ENCODE results near the gene DLG1.

The DLG1 gene

GRCh38 chr3:197317250-197317963 is 19.0 kb upstream of the DLG1 start:
- peak; percentile 93 for DNase-seq

DNA sequence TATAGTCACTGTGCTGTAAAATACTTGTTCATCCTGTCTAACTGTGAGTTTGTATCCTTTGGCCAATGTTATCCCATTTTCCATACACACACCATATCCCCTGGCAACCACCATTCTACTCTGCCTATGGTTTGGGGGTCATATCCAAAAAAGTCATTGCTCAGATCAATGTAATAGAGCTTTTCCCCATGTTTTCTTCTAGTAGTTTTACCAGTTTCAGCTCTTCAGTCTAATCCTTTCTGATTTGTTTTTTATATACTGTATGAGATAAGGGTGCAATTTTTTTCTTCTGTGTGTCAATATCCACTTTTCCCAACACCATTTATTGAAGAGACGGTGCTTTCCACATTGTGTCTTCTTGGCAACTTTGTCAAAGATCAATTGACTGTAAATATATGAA is 14.0 kb upstream of the DLG1 start:
- no peak for DNase-seq

DNA sequence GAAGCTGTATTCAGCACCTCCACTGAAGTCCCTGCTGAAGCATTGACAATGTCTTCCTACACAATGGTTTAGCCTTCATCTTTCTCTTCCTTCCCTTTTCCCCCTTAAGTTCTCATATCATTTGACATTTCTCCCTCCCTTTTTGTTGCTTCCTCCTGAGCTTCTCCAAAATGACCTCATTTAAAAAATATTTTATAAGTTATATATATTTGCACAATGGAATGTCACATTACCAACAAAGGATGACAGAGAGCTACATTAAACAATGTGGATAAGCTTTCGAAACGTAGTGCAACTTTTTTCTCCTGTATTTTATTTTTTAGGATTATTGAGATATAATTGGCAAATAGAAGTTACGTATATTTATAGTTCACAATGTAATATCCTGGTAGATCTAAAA is 13.2 kb upstream of the DLG1 start:
- DNase-seq = peak; percentile 62

- peak; percentile 94 for DNase-seq
Measured at GRCh38 chr3:197309528-197310361, 11.3 kb upstream of the DLG1 start.

- peak; percentile 47 for DNase-seq
Measured at GRCh38 chr3:197308591-197308990, 10.2 kb upstream of the DLG1 start.

DNA sequence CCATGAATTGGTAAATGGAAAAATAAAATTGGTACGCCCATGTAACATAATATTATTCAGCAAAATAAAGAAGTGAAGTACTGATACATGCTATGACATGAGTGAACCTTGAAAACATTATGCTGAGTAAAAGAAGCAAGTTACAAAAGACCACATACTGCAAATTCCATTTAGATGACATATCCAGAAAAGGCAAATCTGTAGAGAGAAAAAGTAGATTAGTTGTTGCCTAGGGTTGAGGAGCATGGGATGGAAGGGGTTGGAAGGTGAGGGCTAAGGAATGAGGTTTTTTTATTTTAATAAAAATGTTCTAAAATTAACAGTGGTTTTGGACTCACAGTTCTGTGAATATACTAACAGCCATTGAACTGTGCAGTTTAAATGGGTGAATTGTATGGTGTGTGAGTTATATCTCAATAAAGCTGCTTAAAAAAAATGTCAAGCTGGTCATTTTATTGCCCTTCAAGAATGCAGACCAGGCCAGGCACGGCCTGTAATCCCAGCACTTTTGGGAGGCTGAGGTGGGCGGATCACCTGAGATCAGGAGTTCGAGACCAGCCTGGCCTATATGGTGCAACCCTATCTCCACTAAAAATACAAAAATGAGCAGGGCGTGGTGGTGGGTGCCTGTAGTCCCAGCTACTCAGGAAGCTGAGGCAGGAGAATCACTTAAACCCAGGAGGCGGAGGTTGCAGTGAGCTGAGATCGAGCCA is 8.1 kb upstream of the DLG1 start:
- peak; percentile 92 for DNase-seq

GRCh38 chr3:197305854-197306253 is 7.4 kb upstream of the DLG1 start:
- DNase-seq = peak; percentile 86

- no peak for DNase-seq
Measured at GRCh38 chr3:197303452-197303851, 5.0 kb upstream of the DLG1 start.

DNA sequence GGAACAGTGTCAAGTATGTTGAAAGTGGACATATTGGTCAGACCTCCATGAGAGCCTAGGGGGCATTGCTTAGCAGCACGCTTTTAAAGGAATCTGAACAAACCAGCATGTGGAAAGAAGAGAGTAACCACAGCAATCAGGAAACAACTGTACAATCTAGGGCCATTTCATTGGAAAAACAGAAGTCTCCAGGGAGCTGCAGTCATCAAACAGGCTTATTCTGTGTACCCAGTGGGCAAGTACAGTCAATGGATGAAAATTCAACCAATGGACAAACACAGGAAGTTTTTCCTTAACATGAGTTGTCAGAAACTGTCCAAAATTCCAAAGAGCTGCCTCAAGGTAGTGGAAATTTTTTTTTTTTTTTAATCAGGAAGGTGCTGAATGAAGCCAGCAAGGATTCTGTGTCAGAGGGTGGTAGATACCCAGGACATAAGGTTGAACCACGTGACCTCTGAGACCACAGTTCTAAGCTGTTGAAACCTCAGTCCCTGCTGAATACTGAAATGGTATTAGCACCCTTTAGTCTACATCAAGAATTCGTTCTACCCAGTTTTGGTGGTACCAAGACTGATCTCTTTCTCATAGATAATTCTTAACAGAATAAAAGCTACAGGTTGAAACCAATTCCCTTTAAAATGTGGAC is 4.4 kb upstream of the DLG1 start:
- peak; percentile 58 for DNase-seq

DNA sequence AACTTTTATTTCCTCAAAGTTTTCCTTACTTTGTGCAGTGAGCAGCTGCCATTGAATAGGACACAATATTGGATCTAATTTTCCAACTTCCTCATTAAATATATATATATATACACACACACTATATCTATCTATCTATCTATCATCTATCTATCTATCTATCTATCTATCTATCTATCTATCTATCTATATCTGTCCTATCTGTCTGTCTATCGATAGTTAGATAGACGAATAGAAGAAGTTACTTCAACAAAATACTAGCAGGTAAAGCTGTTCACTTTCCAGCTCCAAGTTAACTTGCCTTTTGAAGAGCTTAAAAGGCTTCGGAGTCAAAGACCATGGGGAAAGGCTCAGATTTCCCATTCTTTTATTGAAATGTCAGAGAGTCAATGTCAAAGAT is 3.6 kb upstream of the DLG1 start:
- no peak for DNase-seq

- DNase-seq = no peak
Measured at GRCh38 chr3:197300361-197300760, 1.9 kb upstream of the DLG1 start.

DNA sequence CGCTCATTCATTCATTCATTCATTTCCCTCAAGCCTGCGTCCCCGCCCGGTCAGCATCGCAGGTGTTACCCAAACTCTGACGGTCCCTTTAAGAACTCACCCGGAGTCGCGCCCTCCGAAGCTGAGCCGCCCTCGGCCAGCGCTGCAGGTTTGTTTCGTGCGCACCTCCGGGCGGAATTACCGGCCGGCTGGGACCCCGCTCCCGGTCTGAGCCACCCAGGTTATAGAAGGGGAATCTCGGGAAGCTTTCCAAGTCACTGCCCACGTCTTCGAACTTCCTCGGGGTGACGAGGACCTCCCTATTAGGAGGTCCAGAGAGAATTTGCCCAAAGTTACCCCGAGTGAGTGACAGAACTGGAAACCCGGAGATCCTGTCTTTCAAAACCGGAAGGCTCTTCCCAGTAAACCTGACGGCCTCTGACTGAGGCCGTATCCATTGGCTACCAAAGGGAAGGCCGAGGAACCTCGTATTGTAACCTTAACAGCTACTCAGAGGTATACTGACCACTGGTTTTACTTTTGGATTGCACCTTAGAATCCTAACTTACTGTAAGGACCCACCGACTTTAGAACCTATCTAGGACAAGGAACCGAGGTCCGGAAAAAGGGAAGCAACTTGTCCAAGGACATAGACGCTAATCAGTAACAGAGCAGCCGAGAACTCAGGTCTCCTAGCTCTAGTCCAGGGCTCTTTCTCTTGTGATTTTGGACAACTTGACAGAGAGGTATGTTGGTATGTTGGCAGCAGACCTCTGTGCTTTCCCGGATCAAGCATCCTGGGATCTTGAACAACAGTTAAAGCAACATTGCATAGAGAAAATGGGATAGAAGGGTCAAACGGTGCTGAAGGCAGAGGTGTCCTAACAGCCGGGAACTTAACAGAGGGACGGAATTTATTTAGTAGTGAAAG is 788 bp upstream of the DLG1 start:
- DNase-seq = no peak

GRCh38 chr3:197297476-197298340 is 704 bp downstream of the DLG1 start:
- DNase-seq = peak; percentile 93

GRCh38 chr3:197297002-197297401 is 1.4 kb downstream of the DLG1 start:
- DNase-seq = no peak

- DNase-seq = no peak
Measured at GRCh38 chr3:197296545-197296944, 1.9 kb downstream of the DLG1 start.

DNA sequence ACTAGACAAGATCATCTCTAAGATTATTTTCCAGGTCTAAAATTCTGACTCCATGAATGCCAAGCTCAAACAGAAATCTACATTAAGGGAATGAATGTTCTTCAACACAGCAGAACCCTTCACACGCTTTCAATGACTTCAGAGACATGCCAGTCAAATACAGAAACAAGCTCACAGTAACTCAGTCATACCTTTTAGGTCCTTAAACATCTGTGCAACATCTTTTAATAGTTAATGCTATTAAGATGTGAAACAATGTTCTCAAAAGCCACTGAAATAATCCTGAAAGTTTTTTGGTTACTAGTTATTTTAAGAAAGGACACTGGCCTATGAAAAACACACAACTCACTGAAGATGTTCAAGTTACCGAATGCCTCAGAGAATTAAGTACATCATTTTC is 2.5 kb downstream of the DLG1 start:
- no peak for DNase-seq

DNA sequence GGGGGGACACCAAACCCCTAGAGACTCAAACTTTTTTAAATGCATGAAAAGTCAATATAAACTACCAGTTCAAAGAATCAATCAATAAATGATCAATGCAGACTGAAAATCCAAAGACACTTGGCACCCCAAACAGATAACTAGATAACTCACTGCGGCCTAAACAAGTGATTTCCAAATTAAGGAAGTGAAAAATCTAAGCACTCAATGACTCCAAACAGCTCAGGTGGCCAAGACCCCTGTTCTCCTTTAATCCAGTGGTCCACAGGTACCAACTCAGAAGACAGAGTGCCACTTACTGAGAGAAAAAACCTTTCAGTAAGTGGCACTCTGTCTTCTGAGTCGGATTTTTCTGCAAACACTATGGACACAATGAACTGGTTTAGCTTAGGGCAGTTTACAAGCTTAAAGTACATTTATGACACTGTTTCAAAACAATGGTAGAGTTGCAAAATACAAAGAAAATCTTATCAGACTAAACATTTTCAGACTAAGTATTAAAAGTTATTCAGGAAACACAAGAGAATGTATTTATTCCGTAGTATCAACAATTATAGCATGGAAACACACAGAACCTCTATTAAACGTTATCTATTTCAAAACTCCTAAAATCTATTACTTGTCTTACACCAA is 4.7 kb downstream of the DLG1 start:
- no peak for DNase-seq

- no peak for DNase-seq
Measured at GRCh38 chr3:197292648-197293047, 5.8 kb downstream of the DLG1 start.

GRCh38 chr3:197292083-197292646 is 6.2 kb downstream of the DLG1 start:
- no peak for DNase-seq

DNA sequence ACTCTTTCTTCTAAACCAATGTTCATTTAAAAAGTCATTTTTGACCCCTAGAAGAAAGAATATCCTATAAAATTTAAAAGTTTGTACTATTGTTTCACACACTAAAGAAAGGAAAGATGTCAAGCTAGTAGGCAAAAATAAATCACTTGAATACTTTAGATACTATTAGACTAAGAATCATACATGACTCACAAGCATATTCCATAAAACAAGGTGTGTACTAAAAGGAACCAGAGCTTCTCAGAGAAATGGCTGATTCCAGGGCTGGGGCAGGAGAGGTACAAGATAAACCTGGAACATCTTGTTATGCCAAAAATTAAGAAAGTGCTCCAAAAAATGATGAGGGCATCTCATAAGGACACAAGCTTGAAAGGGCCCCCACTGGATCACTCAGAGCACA is 8.7 kb downstream of the DLG1 start:
- DNase-seq = peak; percentile 18
